Measurements from ENCODE around the gene PLCL2.

PLCL2 gene

DNA sequence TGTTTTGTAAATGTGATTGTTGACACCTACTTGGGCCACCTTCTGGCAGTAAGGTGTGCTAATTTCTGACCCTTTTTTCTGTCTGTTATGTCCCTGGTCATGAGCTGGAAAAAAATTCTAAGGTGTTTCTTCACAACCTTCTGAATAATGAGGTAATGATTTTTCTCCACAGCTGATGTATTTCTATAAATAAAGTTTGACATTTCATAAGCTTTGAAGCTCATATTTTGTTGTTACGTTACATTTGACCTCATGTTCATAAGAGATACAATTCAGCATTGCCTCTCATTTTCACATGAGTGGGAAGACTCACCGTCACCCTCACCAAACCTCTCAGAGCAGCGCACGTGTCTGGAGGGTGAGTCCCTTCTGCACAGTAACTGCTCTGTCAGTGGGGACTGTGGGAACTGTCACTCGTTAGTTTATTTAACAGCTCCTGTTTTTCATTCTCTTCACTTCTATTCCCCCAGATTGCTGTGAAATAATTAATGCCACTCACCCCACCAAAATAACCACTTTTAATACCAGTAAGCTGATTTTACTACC, 140.9 kb downstream of the PLCL2 start:
- no peak overlapping the region for H3K4me3 ChIP-seq (ENCODE audit: low read length)
- WGBS = 98% methylated on average over 5 of the region's 5 CpGs
- no peaks in the 10 kb centered on the region for H3K9me3 ChIP-seq (ENCODE audit: insufficient read depth, low read depth, low read length)
- no peaks in the 10 kb centered on the region for H3K36me3 ChIP-seq (ENCODE audit: insufficient read depth, low read length)
- no peaks in the 10 kb centered on the region for H3K27me3 ChIP-seq (ENCODE audit: insufficient read depth, low read length)
- H3K9ac ChIP-seq (ENCODE audit: low read depth, low read length) = no peak overlapping the region
- H3K27ac ChIP-seq (ENCODE audit: low read depth, low read length) = no peak overlapping the region
- H3K4me1 ChIP-seq (ENCODE audit: insufficient read depth, low read length) = peaks cover 5% of the 10 kb centered on the region; the same call in 1 of the 2 replicates

DNA sequence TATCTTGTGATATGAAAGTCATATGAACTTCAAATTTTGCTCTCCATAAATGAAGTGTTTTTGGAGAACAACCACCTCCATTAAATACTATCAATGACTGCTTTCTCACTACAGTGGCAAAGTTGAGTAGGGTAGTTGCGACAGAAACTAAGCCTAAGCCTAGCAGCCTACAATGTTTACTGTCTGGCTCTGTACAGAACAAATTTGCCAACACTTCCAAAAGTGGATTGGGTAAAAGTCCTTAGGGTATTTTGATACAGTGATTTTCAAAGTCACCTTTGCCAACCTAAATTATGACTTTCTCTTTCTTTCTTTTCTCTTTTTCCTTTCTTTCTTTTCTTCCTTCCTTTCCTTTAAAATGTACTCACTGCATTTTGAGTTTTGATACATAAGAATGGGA, 142.6 kb downstream of the PLCL2 start:
- Histone ChIP-seq H3K4me1 (ENCODE audit: insufficient read depth, low read length) (peaks cover 14% of the 10 kb centered on the region), H3K9me3 (ENCODE audit: insufficient read depth, low read depth, low read length) (no peaks in the 10 kb centered on the region), H3K9ac (ENCODE audit: low read depth, low read length) (no peak overlapping the region), H3K36me3 (ENCODE audit: insufficient read depth, low read length) (no peaks in the 10 kb centered on the region), H3K27me3 (ENCODE audit: insufficient read depth, low read length) (no peaks in the 10 kb centered on the region), H3K27ac (ENCODE audit: low read depth, low read length) (no peak overlapping the region), H3K4me3 (ENCODE audit: low read length) (no peak overlapping the region)
- 86% methylated on average over 1 of the region's 1 CpG for WGBS

DNA sequence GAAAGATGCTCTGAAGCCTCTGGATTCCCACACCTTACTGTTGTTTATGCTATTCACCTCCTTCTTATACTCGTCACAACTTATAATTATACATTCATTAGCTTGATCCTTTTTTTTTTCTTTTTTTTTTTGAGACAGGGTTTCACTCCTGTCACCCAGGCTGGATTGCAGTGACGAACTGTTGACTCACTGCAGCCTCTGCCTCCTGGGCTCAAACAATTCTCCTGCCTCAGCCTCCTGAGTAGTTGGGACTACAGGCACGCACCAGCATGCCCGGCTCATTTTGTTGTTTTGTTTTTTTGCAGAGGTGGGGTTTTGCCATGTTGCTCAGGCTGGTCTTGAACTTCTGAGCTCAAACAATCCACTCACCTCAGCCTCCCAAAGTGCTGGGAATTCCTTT, 143.6 kb downstream of the PLCL2 start:
- H3K27me3 ChIP-seq (ENCODE audit: insufficient read depth, low read length) = no peaks in the 10 kb centered on the region
- H3K4me1 ChIP-seq (ENCODE audit: insufficient read depth, low read length) = peaks cover 15% of the 10 kb centered on the region
- H3K27ac ChIP-seq (ENCODE audit: low read depth, low read length) = no peak overlapping the region
- H3K9ac ChIP-seq (ENCODE audit: low read depth, low read length) = no peak overlapping the region
- no peaks in the 10 kb centered on the region for H3K9me3 ChIP-seq (ENCODE audit: insufficient read depth, low read depth, low read length)
- no peak overlapping the region for H3K4me3 ChIP-seq (ENCODE audit: low read length)
- WGBS = 95% methylated on average over 4 of the region's 4 CpGs
- no peaks in the 10 kb centered on the region for H3K36me3 ChIP-seq (ENCODE audit: insufficient read depth, low read length)

DNA sequence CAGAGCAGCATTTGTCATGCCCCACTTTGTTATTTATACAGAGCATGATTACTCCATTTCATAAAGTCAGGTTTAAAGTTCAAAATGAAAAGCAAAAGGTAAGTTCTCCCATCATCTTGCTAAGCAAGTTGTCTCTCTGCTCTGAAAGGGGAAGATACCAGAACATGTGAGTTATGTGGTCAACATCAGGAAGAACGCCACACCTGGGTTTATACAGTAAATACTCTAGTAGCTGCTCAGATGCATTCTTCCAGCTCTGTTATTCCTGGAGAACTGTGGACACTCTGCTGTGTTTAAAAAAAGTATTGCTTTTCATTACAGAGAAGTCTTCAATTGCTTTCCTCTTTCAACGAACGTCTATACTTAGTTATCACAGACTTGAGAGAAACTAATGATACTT, 145.7 kb downstream of the PLCL2 start:
- H3K27ac ChIP-seq (ENCODE audit: low read depth, low read length) = no peak overlapping the region
- H3K4me1 ChIP-seq (ENCODE audit: insufficient read depth, low read length) = peaks cover 15% of the 10 kb centered on the region
- H3K36me3 ChIP-seq (ENCODE audit: insufficient read depth, low read length) = no peaks in the 10 kb centered on the region
- no peak overlapping the region for H3K9ac ChIP-seq (ENCODE audit: low read depth, low read length)
- H3K27me3 ChIP-seq (ENCODE audit: insufficient read depth, low read length) = no peaks in the 10 kb centered on the region
- no peak overlapping the region for H3K4me3 ChIP-seq (ENCODE audit: low read length)
- WGBS = 80% methylated on average over 1 of the region's 3 CpGs
- H3K9me3 ChIP-seq (ENCODE audit: insufficient read depth, low read depth, low read length) = no peaks in the 10 kb centered on the region

DNA sequence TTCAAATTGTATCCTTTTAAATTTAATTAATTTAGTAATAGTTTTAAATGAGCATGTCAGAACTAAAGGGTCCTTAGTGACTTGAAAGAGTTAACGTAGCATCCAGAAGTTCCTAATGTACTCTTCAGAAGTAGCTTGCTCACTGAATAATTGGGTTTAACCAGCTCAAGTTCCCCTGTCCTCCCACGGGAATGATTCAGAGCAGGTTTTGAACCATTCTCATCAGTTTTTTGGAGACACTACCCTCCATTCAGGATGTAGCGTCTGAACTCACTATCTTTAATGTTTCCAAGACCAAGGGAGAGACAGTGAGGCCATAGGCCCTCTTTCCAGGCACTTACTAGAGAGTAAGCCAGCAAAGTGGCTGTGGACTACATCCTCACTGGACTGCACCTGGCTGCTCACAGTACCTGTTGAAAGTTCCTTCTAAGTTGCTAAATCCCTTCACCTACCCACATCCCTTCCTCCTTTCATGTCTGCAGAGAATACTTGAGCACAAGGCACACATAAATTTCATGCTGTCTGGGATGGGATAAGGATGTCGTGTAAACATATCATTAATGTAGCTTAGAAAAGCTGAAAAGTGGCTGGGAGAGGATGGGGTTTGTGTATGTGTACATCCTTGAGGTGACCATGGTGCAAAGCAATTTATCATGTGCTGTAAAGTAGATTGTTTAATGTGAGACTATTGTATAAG, 146.3 kb downstream of the PLCL2 start:
- WGBS = 84% methylated on average over 4 of the region's 4 CpGs
- Histone ChIP-seq H3K9me3 (ENCODE audit: insufficient read depth, low read depth, low read length) (no peaks in the 10 kb centered on the region), H3K27me3 (ENCODE audit: insufficient read depth, low read length) (no peaks in the 10 kb centered on the region), H3K36me3 (ENCODE audit: insufficient read depth, low read length) (no peaks in the 10 kb centered on the region), H3K4me1 (ENCODE audit: insufficient read depth, low read length) (peaks cover 15% of the 10 kb centered on the region), H3K9ac (ENCODE audit: low read depth, low read length) (no peak overlapping the region), H3K4me3 (ENCODE audit: low read length) (no peak overlapping the region), H3K27ac (ENCODE audit: low read depth, low read length) (no peak overlapping the region)

DNA sequence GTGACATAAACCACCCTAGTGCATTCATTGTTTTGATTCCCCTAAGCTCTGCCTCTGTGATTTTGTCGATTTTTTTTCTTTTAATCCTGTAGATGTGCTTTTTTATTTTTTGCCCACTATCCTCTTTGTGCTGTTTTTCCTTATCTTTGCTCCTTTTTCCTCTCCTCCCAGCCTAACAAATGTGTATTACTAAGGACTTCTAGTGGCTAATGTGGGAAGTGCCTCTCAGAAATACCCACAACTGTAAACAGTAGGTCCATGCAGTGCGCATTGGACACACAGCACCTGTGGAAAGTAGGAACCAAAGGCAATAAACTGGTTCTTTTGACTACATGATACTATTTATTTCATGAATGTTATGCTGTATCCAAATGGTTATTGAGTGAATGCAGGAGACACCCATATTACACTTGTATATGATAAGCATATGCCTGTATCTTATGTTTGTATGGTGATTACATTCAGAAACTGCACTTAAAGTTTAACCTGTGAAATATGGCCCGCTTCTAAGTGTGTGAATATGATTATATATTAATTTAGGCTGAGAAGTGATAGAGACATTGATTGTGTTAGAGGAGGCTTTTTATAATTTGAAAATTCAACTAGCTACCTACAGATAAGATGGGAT, 147.8 kb downstream of the PLCL2 start:
- H3K4me1 ChIP-seq (ENCODE audit: insufficient read depth, low read length) = peaks cover 13% of the 10 kb centered on the region
- no peak overlapping the region for H3K9ac ChIP-seq (ENCODE audit: low read depth, low read length)
- H3K4me3 ChIP-seq (ENCODE audit: low read length) = no peak overlapping the region
- H3K27ac ChIP-seq (ENCODE audit: low read depth, low read length) = no peak overlapping the region
- 92% methylated on average over 2 of the region's 3 CpGs for WGBS
- no peaks in the 10 kb centered on the region for H3K9me3 ChIP-seq (ENCODE audit: insufficient read depth, low read depth, low read length)
- H3K27me3 ChIP-seq (ENCODE audit: insufficient read depth, low read length) = no peaks in the 10 kb centered on the region
- no peaks in the 10 kb centered on the region for H3K36me3 ChIP-seq (ENCODE audit: insufficient read depth, low read length)

DNA sequence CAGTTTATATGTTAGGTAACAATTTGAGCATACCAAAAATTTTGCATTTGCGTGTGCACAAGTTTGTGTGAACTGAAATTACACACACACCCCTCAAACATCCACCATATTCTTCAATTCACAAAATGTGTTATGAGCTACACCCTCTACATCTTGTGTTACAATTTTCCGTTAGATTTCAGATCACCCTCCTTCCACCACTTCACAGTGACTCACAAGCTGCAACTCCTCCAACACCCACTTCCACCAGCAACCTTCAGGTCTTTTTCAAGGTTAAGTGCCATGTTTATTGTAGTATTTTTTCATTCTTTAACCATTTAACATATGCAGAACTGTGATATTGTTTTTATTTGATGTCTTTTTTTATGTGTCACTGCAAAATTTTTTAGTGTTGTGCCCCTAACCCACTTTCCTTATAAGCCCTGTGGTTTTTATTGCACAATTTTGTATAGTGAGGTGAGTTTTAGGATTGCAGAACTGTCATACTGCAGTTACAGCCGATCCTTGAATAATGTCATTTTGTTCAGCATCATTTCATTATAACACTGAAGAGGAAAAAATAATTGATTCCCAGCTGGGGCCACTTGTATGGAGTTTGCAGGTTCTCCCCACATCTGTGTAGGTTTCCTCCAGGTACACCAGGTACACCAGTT, 148.9 kb downstream of the PLCL2 start:
- H3K27me3 ChIP-seq (ENCODE audit: insufficient read depth, low read length) = no peaks in the 10 kb centered on the region
- H3K9ac ChIP-seq (ENCODE audit: low read depth, low read length) = no peak overlapping the region
- no peaks in the 10 kb centered on the region for H3K36me3 ChIP-seq (ENCODE audit: insufficient read depth, low read length)
- 92% methylated on average over 3 of the region's 3 CpGs for WGBS
- H3K4me1 ChIP-seq (ENCODE audit: insufficient read depth, low read length) = peaks cover 9% of the 10 kb centered on the region
- no peaks in the 10 kb centered on the region for H3K9me3 ChIP-seq (ENCODE audit: insufficient read depth, low read depth, low read length)
- no peak overlapping the region for H3K27ac ChIP-seq (ENCODE audit: low read depth, low read length)
- H3K4me3 ChIP-seq (ENCODE audit: low read length) = no peak overlapping the region

DNA sequence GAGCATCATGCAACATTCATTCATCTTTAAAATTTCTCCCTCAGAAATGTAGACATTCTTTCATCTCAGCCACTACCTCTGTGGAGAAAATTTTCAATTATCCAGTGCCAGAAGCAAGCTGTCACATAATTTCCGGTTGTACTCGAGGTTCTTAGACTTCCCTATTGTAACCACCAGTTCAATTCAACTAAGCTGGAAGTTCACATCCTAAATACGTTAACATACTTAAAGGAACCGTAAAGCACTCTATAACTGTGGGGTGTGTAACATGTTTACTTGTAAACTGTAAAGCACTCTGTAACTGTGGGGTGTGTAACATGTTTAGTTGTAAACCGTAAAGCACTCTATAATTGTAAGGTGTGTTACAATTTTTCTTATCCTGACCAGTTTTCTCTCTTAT, 150.3 kb downstream of the PLCL2 start:
- H3K9me3 ChIP-seq (ENCODE audit: insufficient read depth, low read depth, low read length) = no peaks in the 10 kb centered on the region
- peaks cover 9% of the 10 kb centered on the region for H3K4me1 ChIP-seq (ENCODE audit: insufficient read depth, low read length)
- H3K27me3 ChIP-seq (ENCODE audit: insufficient read depth, low read length) = no peaks in the 10 kb centered on the region
- H3K4me3 ChIP-seq (ENCODE audit: low read length) = no peak overlapping the region
- no peak overlapping the region for H3K27ac ChIP-seq (ENCODE audit: low read depth, low read length)
- no peaks in the 10 kb centered on the region for H3K36me3 ChIP-seq (ENCODE audit: insufficient read depth, low read length)
- WGBS = 93% methylated on average over 5 of the region's 5 CpGs
- no peak overlapping the region for H3K9ac ChIP-seq (ENCODE audit: low read depth, low read length)

DNA sequence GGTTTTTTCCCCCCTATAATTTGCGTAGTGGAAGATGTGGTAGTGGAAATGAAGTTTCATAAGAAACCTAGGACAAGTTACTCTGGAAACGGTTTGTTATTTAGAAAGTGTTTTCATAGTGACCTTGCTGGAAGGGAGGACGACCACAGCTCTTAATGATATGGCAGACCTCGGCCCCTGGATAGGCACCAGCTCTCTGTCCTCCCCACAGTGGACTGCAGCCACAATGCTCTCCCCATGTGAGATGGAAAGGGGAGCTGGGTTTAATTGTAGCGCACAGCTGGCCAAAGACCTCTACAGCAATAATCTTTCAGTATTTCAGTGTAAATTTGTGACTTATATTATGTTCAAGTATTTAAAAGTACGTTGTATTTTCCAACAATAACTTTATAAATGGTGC, 151.2 kb downstream of the PLCL2 start:
- 93% methylated on average over 4 of the region's 6 CpGs for WGBS

DNA sequence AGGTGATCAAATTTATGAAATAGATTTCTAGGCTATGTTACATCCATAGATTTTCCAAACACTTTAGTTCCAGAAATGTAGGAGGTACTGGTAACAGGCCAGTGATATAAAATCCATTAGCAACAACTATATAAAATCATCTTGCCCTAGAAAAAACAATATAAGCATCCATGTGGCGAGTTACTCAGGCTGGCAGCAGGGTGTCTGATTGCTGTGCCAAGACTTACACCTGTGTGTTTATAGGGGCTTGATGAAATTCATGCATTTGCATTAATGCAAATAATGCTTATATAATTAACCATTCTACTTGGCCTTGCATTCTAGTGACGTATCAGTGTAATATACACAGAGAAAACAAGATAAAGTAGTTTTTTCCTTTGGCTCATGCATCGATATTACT, 153.4 kb downstream of the PLCL2 start:
- 93% methylated on average over 1 of the region's 3 CpGs for WGBS
- H3K36me3 ChIP-seq (ENCODE audit: insufficient read depth, low read length) = no peaks in the 10 kb centered on the region
- no peak overlapping the region for H3K4me3 ChIP-seq (ENCODE audit: low read length)
- H3K4me1 ChIP-seq (ENCODE audit: insufficient read depth, low read length) = no peaks in the 10 kb centered on the region; the same call in 1 of the 2 replicates
- H3K27me3 ChIP-seq (ENCODE audit: insufficient read depth, low read length) = no peaks in the 10 kb centered on the region
- H3K9ac ChIP-seq (ENCODE audit: low read depth, low read length) = no peak overlapping the region
- H3K9me3 ChIP-seq (ENCODE audit: insufficient read depth, low read depth, low read length) = no peaks in the 10 kb centered on the region
- H3K27ac ChIP-seq (ENCODE audit: low read depth, low read length) = no peak overlapping the region

More for the DNA sequence above, 151.2 kb downstream of the PLCL2 start:
- no peaks in the 10 kb centered on the region for H3K9me3 ChIP-seq (ENCODE audit: insufficient read depth, low read depth, low read length)
- H3K4me3 ChIP-seq (ENCODE audit: low read length) = no peak overlapping the region
- no peak overlapping the region for H3K9ac ChIP-seq (ENCODE audit: low read depth, low read length)
- no peaks in the 10 kb centered on the region for H3K27me3 ChIP-seq (ENCODE audit: insufficient read depth, low read length)
- peaks cover 9% of the 10 kb centered on the region for H3K4me1 ChIP-seq (ENCODE audit: insufficient read depth, low read length)
- H3K27ac ChIP-seq (ENCODE audit: low read depth, low read length) = no peak overlapping the region
- no peaks in the 10 kb centered on the region for H3K36me3 ChIP-seq (ENCODE audit: insufficient read depth, low read length)

DNA sequence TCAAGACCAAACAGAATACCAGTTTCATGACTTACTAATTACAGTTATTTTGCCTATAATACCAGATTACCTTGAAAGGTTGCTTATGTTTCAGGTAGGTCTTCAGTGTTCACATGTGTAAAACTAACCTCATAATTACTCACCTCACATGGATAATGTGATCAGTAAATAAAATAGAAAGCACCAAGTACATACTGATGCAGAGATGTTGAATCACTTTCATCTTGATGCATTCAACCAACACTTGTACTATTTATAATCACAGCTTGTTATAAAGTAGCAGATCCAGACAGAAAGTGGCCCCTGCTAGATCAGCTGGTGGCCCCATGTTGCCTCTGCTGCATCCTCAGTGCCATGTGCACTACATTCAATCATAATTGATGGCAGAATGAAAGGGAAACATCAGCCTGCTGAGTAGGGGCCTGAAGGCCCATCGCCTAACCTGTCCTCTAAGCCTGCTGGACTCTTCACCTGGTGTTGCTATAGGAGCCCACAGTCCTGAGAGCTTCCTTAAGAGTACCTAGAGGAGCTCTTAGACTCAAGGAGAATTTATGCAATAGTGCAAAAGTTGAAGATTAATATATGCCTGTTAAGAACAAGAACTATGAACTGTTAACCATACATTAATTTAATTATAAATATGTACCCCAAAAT, 154.3 kb downstream of the PLCL2 start:
- WGBS = 95% methylated on average over 1 of the region's 1 CpG
- no peaks in the 10 kb centered on the region for H3K36me3 ChIP-seq (ENCODE audit: insufficient read depth, low read length)
- no peaks in the 10 kb centered on the region for H3K27me3 ChIP-seq (ENCODE audit: insufficient read depth, low read length)
- H3K27ac ChIP-seq (ENCODE audit: low read depth, low read length) = no peak overlapping the region
- H3K9me3 ChIP-seq (ENCODE audit: insufficient read depth, low read depth, low read length) = no peaks in the 10 kb centered on the region
- no peaks in the 10 kb centered on the region; the same call in 1 of the 2 replicates for H3K4me1 ChIP-seq (ENCODE audit: insufficient read depth, low read length)
- H3K4me3 ChIP-seq (ENCODE audit: low read length) = no peak overlapping the region
- H3K9ac ChIP-seq (ENCODE audit: low read depth, low read length) = no peak overlapping the region
